Hepatocyte (in vitro differentiated cells): ENCODE data around the gene ING5. TPM values are rescaled to one million over a fixed set of nuclear protein-coding genes. Genes with fewer than 3 reads are reported as not detected.
"Not testable (repeated sequence)": the region's sequence is repeated elsewhere in the genome, so short reads cannot be mapped to it uniquely, and the experiment has no call there.

ENCODE experiments used
- DNase-seq: peaks from one replicate; pipeline ENCODE4 v3.0.0-alpha.2; 2016; ENCODE audit warnings: low spot score
- H2AFZ ChIP-seq: fragments of 200-600 bp; sonication (generic); 2 replicates; pipeline ENCODE4 v1.6.0; 2016; ENCODE audit warnings: antibody characterized with exemption, mild to moderate bottlenecking
- H3K27ac ChIP-seq: fragments of 200-600 bp; sonication (generic); 2 replicates; pipeline ENCODE4 v1.5.1; 2016; ENCODE audit warnings: mild to moderate bottlenecking
- H3K27me3 ChIP-seq: fragments of 200-600 bp; sonication (generic); 2 replicates; pipeline ENCODE4 v1.6.1; 2016
- H3K36me3 ChIP-seq: fragments of 200-600 bp; sonication (generic); replicated peaks from 2 replicates; pipeline ENCODE4 v1.5.1; 2016; ENCODE audit warnings: low read depth; ENCODE audit not compliant: insufficient read depth
- H3K4me1 ChIP-seq: fragments of 200-600 bp; sonication (generic); 2 replicates; pipeline ENCODE4 v1.5.1; 2016; ENCODE audit warnings: mild to moderate bottlenecking, moderate library complexity; ENCODE audit not compliant: insufficient read depth
- H3K4me2 ChIP-seq: fragments of 200-600 bp; sonication (generic); 2 replicates; pipeline ENCODE4 v1.6.0; 2016
- H3K4me3 ChIP-seq: fragments of 200-600 bp; sonication (generic); 2 replicates; pipeline ENCODE4 v1.5.1; 2016; ENCODE audit warnings: mild to moderate bottlenecking
- H3K79me2 ChIP-seq: fragments of 200-600 bp; sonication (generic); 2 replicates; pipeline ENCODE4 v1.6.0; 2017; ENCODE audit warnings: mild to moderate bottlenecking
- H3K9me2 ChIP-seq: fragments of 200-600 bp; sonication (generic); replicated peaks from 2 replicates; pipeline ENCODE4 v1.6.0; 2017; ENCODE audit warnings: mild to moderate bottlenecking; ENCODE audit not compliant: insufficient read depth
- H3K9me3 ChIP-seq: fragments of 200-600 bp; sonication (generic); 2 replicates; pipeline ENCODE4 v1.5.1; 2016; ENCODE audit warnings: low read depth, mild to moderate bottlenecking
- H4K20me1 ChIP-seq: fragments of 200-600 bp; sonication (generic); 2 replicates; pipeline ENCODE4 v1.6.0; 2016; ENCODE audit warnings: mild to moderate bottlenecking; ENCODE audit not compliant: insufficient read depth, poor library complexity, severe bottlenecking
- CTCF ChIP-seq: fragments of 200-600 bp; sonication (generic); IDR thresholded peaks from 2 replicates; pipeline ENCODE4 v1.5.1; 2016; ENCODE audit warnings: antibody characterized with exemption, mild to moderate bottlenecking; ENCODE audit not compliant: poor library complexity
- EZH2 ChIP-seq: fragments of 200-600 bp; sonication (generic); IDR thresholded peaks from 2 replicates; pipeline ENCODE4 v1.6.1; 2016; ENCODE audit warnings: antibody characterized with exemption, mild to moderate bottlenecking, borderline replicate concordance
- EZH2phosphoT487 ChIP-seq: fragments of 200-600 bp; sonication (generic); IDR thresholded peaks from one replicate; pipeline ENCODE4 v1.6.1; 2018; ENCODE audit warnings: antibody characterized with exemption, mild to moderate bottlenecking, low read depth, moderate library complexity; ENCODE audit not compliant: unreplicated experiment, severe bottlenecking
- WGBS: methylation state at CpG from one replicate; pipeline ENCODE4 v1.1.6; 2016; ENCODE audit warnings: low lambda C conversion rate; ENCODE audit errors: missing lambda C conversion rate; 5-methylcytosine and 5-hydroxymethylcytosine counted together
- polyA plus RNA-seq: library from polyadenylated mRNA; unstranded; fragments of >200 nt; fragmentation: Nextera tagmentation; extraction: Ambion mirVana; gene quantifications from 2 replicates; pipeline ENCODE4 v1.2.1, GENCODE V29; 2016
- total RNA-seq: library from RNA; depleted of rRNA; stranded (reverse); fragments of >200 nt; gene quantifications from 2 replicates; pipeline ENCODE4 v1.2.3, GENCODE V29; 2014

ING5 gene
- total and polyA plus RNA-seq, 2 experiments from 2014 or later, result 27.6 to 33.4 TPM

- Histone ChIP-seq H3K9me2 (no peaks in the 10 kb centered on the region), H3K4me2 (no peak overlapping the region), H2AFZ (no peak overlapping the region), H3K79me2 (no peaks in the 10 kb centered on the region), H3K27me3 (no peaks in the 10 kb centered on the region), H3K36me3 (no peaks in the 10 kb centered on the region), H3K4me1 (no peaks in the 10 kb centered on the region), H3K4me3 (no peak overlapping the region), H4K20me1 (no peaks in the 10 kb centered on the region), H3K27ac (no peak overlapping the region), H3K9me3 (no peaks in the 10 kb centered on the region)
- TF ChIP-seq EZH2phosphoT487, result no peak
- no peak for DNase-seq
- WGBS, result 92% methylated on average over 7 of the region's 18 CpGs
These were observed 53.3 kb downstream of the ING5 start for GRCh38 chr2:241755166-241755565.

GRCh38 chr2:241755777-241756176, 53.9 kb downstream of the ING5 start:
- Histone ChIP-seq H2AFZ (no peak overlapping the region), H3K4me2 (no peak overlapping the region), H3K27me3 (no peaks in the 10 kb centered on the region), H4K20me1 (no peaks in the 10 kb centered on the region), H3K27ac (no peak overlapping the region), H3K9me3 (no peaks in the 10 kb centered on the region), H3K4me1 (no peaks in the 10 kb centered on the region), H3K9me2 (no peaks in the 10 kb centered on the region), H3K79me2 (no peaks in the 10 kb centered on the region), H3K36me3 (no peaks in the 10 kb centered on the region), H3K4me3 (no peak overlapping the region)
- TF ChIP-seq EZH2phosphoT487 (no peak), EZH2 (no peak), CTCF (no peak)
- no peak for DNase-seq
- whole genome bisulfite sequencing, result 97% methylated on average over 27 of the region's 27 CpGs

GRCh38 chr2:241759067-241759807, 57.4 kb downstream of the ING5 start:
- Histone ChIP-seq H3K4me3 (no peak overlapping the region), H3K27ac (peak overlapping the region; percentile 55), H3K4me1 (peaks cover under 1% of the 10 kb centered on the region), H3K79me2 (no peaks in the 10 kb centered on the region), H4K20me1 (no peaks in the 10 kb centered on the region), H3K4me2 (peak overlapping the region; percentile 15), H3K9me2 (no peaks in the 10 kb centered on the region), H3K9me3 (no peaks in the 10 kb centered on the region), H2AFZ (no peak overlapping the region), H3K27me3 (no peaks in the 10 kb centered on the region), H3K36me3 (no peaks in the 10 kb centered on the region)
- no peak for DNase-seq
- no peak for TF ChIP-seq EZH2
- no peak for TF ChIP-seq EZH2phosphoT487
- TF ChIP-seq CTCF, result no peak
- WGBS, result 70% methylated on average over 20 of the region's 20 CpGs

- H4K20me1 ChIP-seq, H3K9me3 ChIP-seq, H3K4me2 ChIP-seq, H3K4me1 ChIP-seq, DNase-seq, H3K79me2 ChIP-seq, H3K4me3 ChIP-seq, H3K36me3 ChIP-seq, H2AFZ ChIP-seq, H3K9me2 ChIP-seq, H3K27me3 ChIP-seq: not testable (repeated sequence)
- WGBS, result 98% methylated on average over 7 of the region's 16 CpGs
- peak overlapping the region; percentile 55 for H3K27ac ChIP-seq
These were observed 58.1 kb downstream of the ING5 start for GRCh38 chr2:241759893-241760292.
